HepG2 (cell line): ENCODE results near the gene TRAF5. TPM values are rescaled to one million over a fixed set of nuclear protein-coding genes. Genes with fewer than 3 reads are reported as not detected.
A peak's percentile ranks its signal among the peaks of the same experiment; 100 is the strongest.

Experiments used
- ATAC-seq: fragments of 200-7000 bp; cut with Tn5 transposase; 3 replicates; pipeline ENCODE4 v1.9.1; 2020; ENCODE audit warnings: mild to moderate bottlenecking, moderate library complexity
- BruUV-seq: library from RNA; stranded (reverse); fragments of 400-500 nt; replicated peaks from 2 replicates; lab custom pipeline; 2021; lab: Mats Ljungman, UMichigan
- CTCF ChIA-PET: fragments of 300-600 bp; formaldehyde crosslinking; extraction: SDS; loops from one replicate; lab custom pipeline; 2021; ENCODE audit warnings: low total read pairs, inconsistent platforms, low intra/inter-chr PET ratio; lab: Yijun Ruan, JAX
- POLR2A ChIA-PET: fragments of 350-600 bp; sonication (Branson Sonifier 250); formaldehyde crosslinking; loops from one replicate; lab custom pipeline; 2020; ENCODE audit warnings: antibody characterized with exemption, inconsistent platforms; lab: Yijun Ruan, JAX
- DNase-seq: peaks from one replicate; pipeline ENCODE4 v3.0.0-alpha.2; 2015; ENCODE audit warnings: low spot score
- FAIRE-seq: peaks from 3 replicates; lab custom pipeline; 2011; peaks lifted over from hg19 to GRCh38; lab: Jason Lieb, UNC
- H2AFZ ChIP-seq: one replicate; pipeline ENCODE4 v1.6.1; 2011; ENCODE audit warnings: low read length, inconsistent platforms
- H3K27ac ChIP-seq: fragments of 300-600 bp; 3 replicates; pipeline ENCODE4 v1.8.0; 2011; ENCODE audit warnings: mixed run types, mild to moderate bottlenecking, mixed read lengths, low read length, inconsistent platforms; ENCODE audit not compliant: insufficient read depth; ENCODE audit errors: extremely low read length
- H3K27me3 ChIP-seq, 2 experiments: fragments of 200-600 bp in 1 of 2; 2 replicates in 1 of 2; 3 replicates in 1 of 2; pipeline versions ENCODE4 v1.6.0 to v1.8.0; 2011; ENCODE audit warnings: low read length in 2 of 2, mild to moderate bottlenecking in 2 of 2, moderate library complexity in 2 of 2, inconsistent platforms in 1 of 2; ENCODE audit not compliant: insufficient read depth in 2 of 2, control insufficient read depth in 1 of 2
- H3K36me3 ChIP-seq, 2 experiments: fragments of 200-600 bp in 1 of 2; replicated peaks in 1 of 2; 2 replicates in 1 of 2; 3 replicates in 1 of 2; pipeline versions ENCODE4 v1.5.1 to v1.8.0; 2011; ENCODE audit warnings: low read length in 2 of 2, inconsistent platforms in 1 of 2; ENCODE audit not compliant: insufficient read depth in 2 of 2, control insufficient read depth in 1 of 2
- H3K4me1 ChIP-seq: 2 replicates; pipeline ENCODE4 v1.5.1; 2012; ENCODE audit warnings: low read length, inconsistent platforms; ENCODE audit not compliant: insufficient read depth
- H3K4me2 ChIP-seq: 2 replicates; pipeline ENCODE4 v1.6.0; 2011; ENCODE audit warnings: low read depth, low read length, inconsistent platforms
- H3K4me3 ChIP-seq, 3 experiments: fragments of 200-600 bp in 1 of 3; sonication (generic), shearing (Covaris generic) in 1 of 3; replicated peaks in 1 of 3; 2 replicates each; pipeline ENCODE4 v1.5.1; 2011 to 2016; ENCODE audit warnings: low read length in 3 of 3, inconsistent platforms in 2 of 3, low read depth in 2 of 3, mild to moderate bottlenecking in 2 of 3, control low read depth in 1 of 3, mixed read lengths in 1 of 3; ENCODE audit not compliant: insufficient read depth in 1 of 3
- H3K79me2 ChIP-seq: one replicate; pipeline ENCODE4 v1.6.1; 2011; ENCODE audit warnings: low read length, inconsistent platforms; ENCODE audit not compliant: insufficient read depth
- H3K9ac ChIP-seq: 2 replicates; pipeline ENCODE4 v1.6.0; 2011; ENCODE audit warnings: mild to moderate bottlenecking, low read depth, low read length, inconsistent platforms; ENCODE audit not compliant: insufficient read depth
- H3K9me3 ChIP-seq: 2 replicates; pipeline ENCODE4 v1.5.1; 2012; ENCODE audit warnings: mild to moderate bottlenecking, low read length
- H4K20me1 ChIP-seq: 2 replicates; pipeline ENCODE4 v1.6.0; 2011; ENCODE audit warnings: inconsistent platforms, mild to moderate bottlenecking, low read length, moderate library complexity; ENCODE audit not compliant: insufficient read depth
- FOXA1 ChIP-seq, 2 experiments: fragments of 450-650 bp in 1 of 2; sonication (generic) in 1 of 2; formaldehyde crosslinking in 1 of 2; IDR thresholded peaks; 2 replicates each; pipeline versions ENCODE4 v1.4.0 to v1.6.1; 2016 to 2020; ENCODE audit warnings: missing genetic modification reagents in 1 of 2
- KDM1A ChIP-seq: IDR thresholded peaks from 2 replicates; pipeline ENCODE4 v1.6.1; 2016; ENCODE audit warnings: missing compliant biosample characterization
- RAD21 ChIP-seq: fragments of 450-650 bp; formaldehyde crosslinking; IDR thresholded peaks from 2 replicates; pipeline ENCODE4 v1.5.0; 2020; ENCODE audit warnings: mild to moderate bottlenecking
- SMC3 ChIP-seq: IDR thresholded peaks from 2 replicates; pipeline ENCODE4 v1.6.1; 2011; ENCODE audit warnings: low read length, improper control_type of control experiment
- SOX6 ChIP-seq, 2 experiments: fragments of 450-650 bp in 1 of 2; sonication (generic) in 1 of 2; formaldehyde crosslinking in 1 of 2; IDR thresholded peaks; 2 replicates each; pipeline versions ENCODE4 v1.4.0 to v1.6.1; 2017 to 2020; ENCODE audit warnings: antibody characterized with exemption in 1 of 2, mild to moderate bottlenecking in 1 of 2, missing genetic modification reagents in 1 of 2
- STAG1 ChIP-seq: sonication (generic); formaldehyde crosslinking; IDR thresholded peaks from 2 replicates; pipeline ENCODE4 v1.4.0; 2020; ENCODE audit warnings: missing genetic modification reagents
- XRCC5 ChIP-seq: fragments of 200-400 bp; formaldehyde crosslinking; optimal IDR thresholded peaks from 2 replicates; pipeline ENCODE3; 2017; ENCODE audit warnings: mild to moderate bottlenecking, low read length
- ZIK1 ChIP-seq: sonication (generic); formaldehyde crosslinking; IDR thresholded peaks from 2 replicates; pipeline ENCODE4 v1.5.0; 2020; ENCODE audit warnings: mild to moderate bottlenecking, low read depth, missing genetic modification reagents, borderline replicate concordance
- WGBS: methylation state at CpG from one replicate; pipeline ENCODE4 v1.1.6; 2017; ENCODE audit warnings: low lambda C conversion rate; 5-methylcytosine and 5-hydroxymethylcytosine counted together
- in situ Hi-C: cut with HindIII; loops from 2 replicates; pipeline ENCODE4 v1.10.0; 2017; ENCODE audit warnings: low pct_unique_long_range_greater_than_20kb; ENCODE audit not compliant: extremely low pct_ligation_motif_present
- intact Hi-C: fragments of 100-400 bp; cut with micrococcal nuclease; formaldehyde crosslinking; loops from one replicate; pipeline ENCODE4 v1.10.0; 2022; ENCODE audit not compliant: unreplicated experiment
- polyA plus RNA-seq, 8 experiments: library from polyadenylated mRNA; depleted of rRNA in 3 of 8; stranded (reverse) in 7 of 8; unstranded in 1 of 8; fragments of >200 nt; fragmentation: Illumina TruSeq in 4 of 8; extraction: Trizol in 4 of 8; gene quantifications; 2 replicates each; pipeline versions ENCODE4 v1.2.1 to v1.2.3, GENCODE V29; 2011 to 2016; ENCODE audit warnings: low read depth in 4 of 8, missing spikeins in 1 of 8, mixed read lengths in 1 of 8; ENCODE audit not compliant: insufficient read depth in 1 of 8
- total RNA-seq, 5 experiments: library from RNA; depleted of rRNA; stranded (reverse); fragments of >200 nt; fragmentation: Illumina TruSeq; extraction: Trizol; gene quantifications; 2 replicates each; pipeline ENCODE4 v1.2.3, GENCODE V29; 2016; ENCODE audit warnings: low read depth in 1 of 5
- TF ChIP-seq, protein P1 (sequence below): IDR thresholded peaks from 2 replicates; pipeline ENCODE4 v1.6.1; 2012; ENCODE audit warnings: low read depth, low read length, improper control_type of control experiment
- TF ChIP-seq, protein P2 (sequence below): sonication (generic); formaldehyde crosslinking; IDR thresholded peaks from 2 replicates; pipeline ENCODE4 v1.5.0; 2020; ENCODE audit warnings: mild to moderate bottlenecking, missing genetic modification reagents, moderate library complexity
- TF ChIP-seq, protein P3 (sequence below): IDR thresholded peaks from 2 replicates; pipeline ENCODE4 v1.6.1; 2012; ENCODE audit warnings: inconsistent platforms

Gene TRAF5
- total and polyA plus RNA-seq, 2 of the 13 experiments (the other 11 are each of a cell fraction or from before 2014, with no cell fraction given) = 0.27 to 1.6 TPM

DNA sequence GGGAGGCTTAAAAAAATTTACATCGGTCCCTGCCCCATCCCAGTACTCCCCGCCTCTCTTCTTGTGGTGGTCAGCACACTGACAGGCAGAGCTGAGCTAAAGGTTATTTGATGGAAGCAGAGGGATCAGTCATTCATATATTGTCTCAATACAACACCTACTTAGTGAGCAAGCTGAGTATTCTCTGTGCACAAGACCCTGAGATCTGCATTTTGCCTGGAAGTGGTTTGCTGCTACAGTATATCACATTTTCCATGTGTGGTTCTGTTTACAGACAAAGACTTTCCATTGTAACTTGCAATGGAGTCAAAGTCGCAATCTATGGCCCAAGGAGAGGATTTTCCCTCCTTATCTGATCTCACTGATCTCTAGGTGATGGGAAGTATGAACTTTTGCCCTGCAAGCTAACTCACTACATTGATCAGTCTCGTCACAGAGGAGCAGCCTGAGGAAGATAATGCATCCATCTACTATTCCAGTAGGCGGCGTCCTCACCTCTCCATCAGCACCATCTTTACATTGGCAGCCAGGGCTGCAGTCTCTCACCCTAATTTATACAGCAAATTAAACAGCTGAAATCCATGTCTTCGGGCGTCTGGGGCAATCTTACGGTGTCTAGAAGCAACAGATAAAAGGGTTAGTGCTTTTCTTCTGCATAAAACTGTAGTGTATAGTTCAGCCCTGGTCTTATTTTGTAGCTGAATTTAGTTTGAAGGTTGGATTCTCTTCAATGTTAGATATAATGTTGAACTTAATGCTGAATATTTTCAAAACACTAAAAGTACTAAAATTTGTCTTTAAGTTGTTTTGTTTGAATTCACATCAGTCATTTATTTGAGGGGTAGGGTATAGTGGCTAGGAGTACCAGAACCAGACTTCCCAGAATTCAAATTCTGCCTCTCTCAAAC lies 3.2 kb upstream of the TRAF5 start:
- intact Hi-C loops = loop anchor here (1.0 to 5.0 kb wide), 5 partner anchors 29 to 329 kb away; partner anchors contain the start of gene RCOR3
- Histone ChIP-seq H3K36me3 (no peaks in the 10 kb centered on the region), H3K9me3 (no peaks in the 10 kb centered on the region), H3K79me2 (no peaks in the 10 kb centered on the region), H3K9ac (no peak overlapping the region), H4K20me1 (no peaks in the 10 kb centered on the region)
- peak; percentile 80 for FAIRE-seq
- in situ Hi-C loops = loop anchor here (10.0 kb wide), 2 partner anchors 191 to 331 kb away; no protein-coding TSS in a partner anchor
- POLR2A ChIA-PET = no interaction called here
- TF ChIP-seq, protein P1, sequence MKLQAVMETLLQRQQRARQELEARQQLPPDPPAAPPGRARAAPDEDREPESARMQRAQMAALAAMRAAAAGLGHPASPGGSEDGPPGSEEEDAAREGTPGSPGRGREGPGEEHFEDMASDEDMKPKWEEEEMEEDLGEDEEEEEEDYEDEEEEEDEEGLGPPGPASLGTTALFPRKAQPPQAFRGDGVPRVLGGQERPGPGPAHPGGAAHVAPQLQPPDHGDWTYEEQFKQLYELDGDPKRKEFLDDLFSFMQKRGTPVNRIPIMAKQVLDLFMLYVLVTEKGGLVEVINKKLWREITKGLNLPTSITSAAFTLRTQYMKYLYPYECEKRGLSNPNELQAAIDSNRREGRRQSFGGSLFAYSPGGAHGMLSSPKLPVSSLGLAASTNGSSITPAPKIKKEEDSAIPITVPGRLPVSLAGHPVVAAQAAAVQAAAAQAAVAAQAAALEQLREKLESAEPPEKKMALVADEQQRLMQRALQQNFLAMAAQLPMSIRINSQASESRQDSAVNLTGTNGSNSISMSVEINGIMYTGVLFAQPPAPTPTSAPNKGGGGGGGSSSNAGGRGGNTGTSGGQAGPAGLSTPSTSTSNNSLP = 0 out of 2 replicates have a peak, but pooled peaks have one; percentile 11
- TF ChIP-seq XRCC5 = peak; percentile 42
- TF ChIP-seq SMC3 = peak; percentile 83
- peak; percentile 61; the same call in 1 of the 2 replicates for TF ChIP-seq RAD21 (CRISPR knock-in tag)
- TF ChIP-seq, protein P2, sequence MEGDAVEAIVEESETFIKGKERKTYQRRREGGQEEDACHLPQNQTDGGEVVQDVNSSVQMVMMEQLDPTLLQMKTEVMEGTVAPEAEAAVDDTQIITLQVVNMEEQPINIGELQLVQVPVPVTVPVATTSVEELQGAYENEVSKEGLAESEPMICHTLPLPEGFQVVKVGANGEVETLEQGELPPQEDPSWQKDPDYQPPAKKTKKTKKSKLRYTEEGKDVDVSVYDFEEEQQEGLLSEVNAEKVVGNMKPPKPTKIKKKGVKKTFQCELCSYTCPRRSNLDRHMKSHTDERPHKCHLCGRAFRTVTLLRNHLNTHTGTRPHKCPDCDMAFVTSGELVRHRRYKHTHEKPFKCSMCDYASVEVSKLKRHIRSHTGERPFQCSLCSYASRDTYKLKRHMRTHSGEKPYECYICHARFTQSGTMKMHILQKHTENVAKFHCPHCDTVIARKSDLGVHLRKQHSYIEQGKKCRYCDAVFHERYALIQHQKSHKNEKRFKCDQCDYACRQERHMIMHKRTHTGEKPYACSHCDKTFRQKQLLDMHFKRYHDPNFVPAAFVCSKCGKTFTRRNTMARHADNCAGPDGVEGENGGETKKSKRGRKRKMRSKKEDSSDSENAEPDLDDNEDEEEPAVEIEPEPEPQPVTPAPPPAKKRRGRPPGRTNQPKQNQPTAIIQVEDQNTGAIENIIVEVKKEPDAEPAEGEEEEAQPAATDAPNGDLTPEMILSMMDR (CRISPR knock-in tag) = peak; percentile 89
- TF ChIP-seq ZIK1 (CRISPR knock-in tag) = no peak
- no peak for TF ChIP-seq SOX6 (IDR thresholded peaks at IDR 0.05)
- 0 out of 2 replicates have a peak, but pooled peaks have one; percentile 19 for TF ChIP-seq SOX6 (CRISPR knock-in tag; IDR thresholded peaks at IDR 0.05)
- TF ChIP-seq KDM1A = no peak
- TF ChIP-seq FOXA1 (IDR thresholded peaks at IDR 0.05) = no peak
- 0 out of 2 replicates have a peak, but pooled peaks have one; percentile 12 for TF ChIP-seq FOXA1 (CRISPR knock-in tag; IDR thresholded peaks at IDR 0.05)
- peak; percentile 81 for TF ChIP-seq STAG1 (CRISPR knock-in tag)
- TF ChIP-seq, protein P3, sequence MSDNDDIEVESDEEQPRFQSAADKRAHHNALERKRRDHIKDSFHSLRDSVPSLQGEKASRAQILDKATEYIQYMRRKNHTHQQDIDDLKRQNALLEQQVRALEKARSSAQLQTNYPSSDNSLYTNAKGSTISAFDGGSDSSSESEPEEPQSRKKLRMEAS = no peak
- TF ChIP-seq, all 625 proteins: peak for 8
- Histone ChIP-seq H2AFZ (no peak overlapping the region), H3K27ac (no peak overlapping the region), H3K4me1 (peaks cover 16% of the 10 kb centered on the region; the same call in 1 of the 2 replicates), H3K27me3 (peaks cover 0 to 28% of the 10 kb centered on the region in 2 experiments; a peak in 4 of 5 replicates), H3K4me2 (no peak overlapping the region), H3K4me3 (no peak overlapping the region)
- WGBS = 18% methylated on average over 9 of the region's 9 CpGs
- DNase-seq = peak; percentile 37
- no TSS peak for BruUV-seq
- CTCF ChIA-PET = interaction anchor here (1.0 to 1.3 kb wide), 2 partner anchors 191 to 332 kb away, joined by 4 read pairs; no protein-coding TSS in a partner anchor
- ATAC-seq = peak; percentile 84
